Measurements from ENCODE around the gene TEAD3.

GRCh38 chr6:35474131-35474941, 22.5 kb downstream of the TEAD3 start:
- TF ChIP-seq CTCF (IDR thresholded peaks at IDR 0.05; ENCODE audit: insufficient read depth, low read length) (no peak), SPI1 (IDR thresholded peaks at IDR 0.05; ENCODE audit: borderline replicate concordance, low read depth) (no peak), REST (IDR thresholded peaks at IDR 0.05; ENCODE audit: insufficient replicate concordance, low read depth) (no peak), GABPA (IDR thresholded peaks at IDR 0.05; ENCODE audit: low read depth) (no peak), POLR2AphosphoS5 (IDR thresholded peaks at IDR 0.05; ENCODE audit: low read depth) (peak; percentile 32)

All from HL-60 (cell line).